ENCODE measurements around the gene GDPD3. TPM values are rescaled to one million over a fixed set of nuclear protein-coding genes. Genes with fewer than 3 reads are reported as not detected.
A peak's percentile ranks its signal among the peaks of the same experiment; 100 is the strongest.

Gene GDPD3
- total and polyA plus RNA-seq, 9 of the 15 experiments (the other 6 are each of a cell fraction or from before 2014, with no cell fraction given), result 0.47 to 3.9 (median 1.1) TPM

DNA sequence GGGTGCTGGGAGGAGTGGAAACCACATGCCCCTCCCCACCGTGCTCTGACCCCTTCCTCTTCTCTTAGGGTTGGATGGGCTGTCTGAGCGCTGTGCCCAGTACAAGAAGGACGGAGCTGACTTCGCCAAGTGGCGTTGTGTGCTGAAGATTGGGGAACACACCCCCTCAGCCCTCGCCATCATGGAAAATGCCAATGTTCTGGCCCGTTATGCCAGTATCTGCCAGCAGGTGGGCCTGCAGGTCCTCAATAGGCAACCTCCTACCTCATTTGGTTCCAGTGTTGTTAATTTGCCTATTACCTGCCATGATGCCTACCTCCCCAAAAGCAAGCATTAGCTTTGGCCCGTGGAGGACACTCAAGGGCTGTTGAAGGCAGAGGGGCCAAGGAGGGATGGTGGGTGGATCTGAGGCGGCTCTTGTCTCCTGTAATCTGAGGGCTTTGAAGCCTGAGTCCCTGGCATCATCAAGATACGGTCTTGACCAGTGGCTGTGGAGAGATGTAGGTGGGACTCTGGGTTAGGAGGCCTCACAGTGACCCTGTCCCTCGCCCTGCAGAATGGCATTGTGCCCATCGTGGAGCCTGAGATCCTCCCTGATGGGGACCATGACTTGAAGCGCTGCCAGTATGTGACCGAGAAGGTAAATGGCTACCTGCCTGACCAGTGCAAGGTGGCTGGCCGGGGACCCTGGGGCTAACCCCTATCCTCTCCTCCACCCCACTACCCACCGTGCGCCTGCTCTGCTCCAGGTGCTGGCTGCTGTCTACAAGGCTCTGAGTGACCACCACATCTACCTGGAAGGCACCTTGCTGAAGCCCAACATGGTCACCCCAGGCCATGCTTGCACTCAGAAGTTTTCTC, 44.4 kb downstream of the GDPD3 start (continued):
- TF ChIP-seq, protein P1, sequence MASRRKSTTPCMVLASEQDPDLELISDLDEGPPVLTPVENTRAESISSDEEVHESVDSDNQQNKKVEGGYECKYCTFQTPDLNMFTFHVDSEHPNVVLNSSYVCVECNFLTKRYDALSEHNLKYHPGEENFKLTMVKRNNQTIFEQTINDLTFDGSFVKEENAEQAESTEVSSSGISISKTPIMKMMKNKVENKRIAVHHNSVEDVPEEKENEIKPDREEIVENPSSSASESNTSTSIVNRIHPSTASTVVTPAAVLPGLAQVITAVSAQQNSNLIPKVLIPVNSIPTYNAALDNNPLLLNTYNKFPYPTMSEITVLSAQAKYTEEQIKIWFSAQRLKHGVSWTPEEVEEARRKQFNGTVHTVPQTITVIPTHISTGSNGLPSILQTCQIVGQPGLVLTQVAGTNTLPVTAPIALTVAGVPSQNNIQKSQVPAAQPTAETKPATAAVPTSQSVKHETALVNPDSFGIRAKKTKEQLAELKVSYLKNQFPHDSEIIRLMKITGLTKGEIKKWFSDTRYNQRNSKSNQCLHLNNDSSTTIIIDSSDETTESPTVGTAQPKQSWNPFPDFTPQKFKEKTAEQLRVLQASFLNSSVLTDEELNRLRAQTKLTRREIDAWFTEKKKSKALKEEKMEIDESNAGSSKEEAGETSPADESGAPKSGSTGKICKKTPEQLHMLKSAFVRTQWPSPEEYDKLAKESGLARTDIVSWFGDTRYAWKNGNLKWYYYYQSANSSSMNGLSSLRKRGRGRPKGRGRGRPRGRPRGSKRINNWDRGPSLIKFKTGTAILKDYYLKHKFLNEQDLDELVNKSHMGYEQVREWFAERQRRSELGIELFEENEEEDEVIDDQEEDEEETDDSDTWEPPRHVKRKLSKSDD (conservative IDR thresholded peaks at IDR 0.05; ENCODE audit: low read length), result no peak
- TF ChIP-seq SIRT6 (IDR thresholded peaks at IDR 0.05; ENCODE audit: low read depth, low read length) (no peak), ZNF324 (CRISPR knock-in tag; IDR thresholded peaks at IDR 0.05) (no peak), ZNF354B (CRISPR knock-in tag; IDR thresholded peaks at IDR 0.05) (no peak), YY1 (IDR thresholded peaks at IDR 0.05; ENCODE audit: borderline replicate concordance in 1 of 3, control insufficient read depth in 1 of 3, extremely low read depth in 1 of 3, insufficient read depth in 3 of 3, insufficient read length in 1 of 3, insufficient replicate concordance in 2 of 3, low read depth in 1 of 3, low read length in 2 of 3) (peak in 1 of 3 experiments; percentile 7), ZNF668 (CRISPR knock-in tag; IDR thresholded peaks at IDR 0.05) (no peak), NR3C1 (CRISPR knock-in tag; IDR thresholded peaks at IDR 0.05) (no peak), SIN3A (IDR thresholded peaks at IDR 0.05; ENCODE audit: borderline replicate concordance in 2 of 2, control insufficient read depth in 1 of 2, low read depth in 2 of 2, low read length in 2 of 2) (0 out of 4 replicates have a peak, but pooled peaks of 1 of the 2 experiments have one; percentile 35), MIER1 (IDR thresholded peaks at IDR 0.05; ENCODE audit: low read depth) (no peak), CHD2 (IDR thresholded peaks at IDR 0.05; ENCODE audit: low read depth, low read length) (peak; percentile 43; the same call in 1 of the 2 replicates), MXI1 (IDR thresholded peaks at IDR 0.05; ENCODE audit: low read depth, low read length) (no peak), ZNF583 (CRISPR knock-in tag; IDR thresholded peaks at IDR 0.05) (no peak)
- TF ChIP-seq, protein P2, sequence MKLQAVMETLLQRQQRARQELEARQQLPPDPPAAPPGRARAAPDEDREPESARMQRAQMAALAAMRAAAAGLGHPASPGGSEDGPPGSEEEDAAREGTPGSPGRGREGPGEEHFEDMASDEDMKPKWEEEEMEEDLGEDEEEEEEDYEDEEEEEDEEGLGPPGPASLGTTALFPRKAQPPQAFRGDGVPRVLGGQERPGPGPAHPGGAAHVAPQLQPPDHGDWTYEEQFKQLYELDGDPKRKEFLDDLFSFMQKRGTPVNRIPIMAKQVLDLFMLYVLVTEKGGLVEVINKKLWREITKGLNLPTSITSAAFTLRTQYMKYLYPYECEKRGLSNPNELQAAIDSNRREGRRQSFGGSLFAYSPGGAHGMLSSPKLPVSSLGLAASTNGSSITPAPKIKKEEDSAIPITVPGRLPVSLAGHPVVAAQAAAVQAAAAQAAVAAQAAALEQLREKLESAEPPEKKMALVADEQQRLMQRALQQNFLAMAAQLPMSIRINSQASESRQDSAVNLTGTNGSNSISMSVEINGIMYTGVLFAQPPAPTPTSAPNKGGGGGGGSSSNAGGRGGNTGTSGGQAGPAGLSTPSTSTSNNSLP (IDR thresholded peaks at IDR 0.05; ENCODE audit: borderline replicate concordance, low read depth, low read length), result no peak
- TF ChIP-seq, protein P3, sequence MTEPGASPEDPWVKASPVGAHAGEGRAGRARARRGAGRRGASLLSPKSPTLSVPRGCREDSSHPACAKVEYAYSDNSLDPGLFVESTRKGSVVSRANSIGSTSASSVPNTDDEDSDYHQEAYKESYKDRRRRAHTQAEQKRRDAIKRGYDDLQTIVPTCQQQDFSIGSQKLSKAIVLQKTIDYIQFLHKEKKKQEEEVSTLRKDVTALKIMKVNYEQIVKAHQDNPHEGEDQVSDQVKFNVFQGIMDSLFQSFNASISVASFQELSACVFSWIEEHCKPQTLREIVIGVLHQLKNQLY (CRISPR knock-in tag; conservative IDR thresholded peaks at IDR 0.05), result no peak
- TF ChIP-seq, protein P4, sequence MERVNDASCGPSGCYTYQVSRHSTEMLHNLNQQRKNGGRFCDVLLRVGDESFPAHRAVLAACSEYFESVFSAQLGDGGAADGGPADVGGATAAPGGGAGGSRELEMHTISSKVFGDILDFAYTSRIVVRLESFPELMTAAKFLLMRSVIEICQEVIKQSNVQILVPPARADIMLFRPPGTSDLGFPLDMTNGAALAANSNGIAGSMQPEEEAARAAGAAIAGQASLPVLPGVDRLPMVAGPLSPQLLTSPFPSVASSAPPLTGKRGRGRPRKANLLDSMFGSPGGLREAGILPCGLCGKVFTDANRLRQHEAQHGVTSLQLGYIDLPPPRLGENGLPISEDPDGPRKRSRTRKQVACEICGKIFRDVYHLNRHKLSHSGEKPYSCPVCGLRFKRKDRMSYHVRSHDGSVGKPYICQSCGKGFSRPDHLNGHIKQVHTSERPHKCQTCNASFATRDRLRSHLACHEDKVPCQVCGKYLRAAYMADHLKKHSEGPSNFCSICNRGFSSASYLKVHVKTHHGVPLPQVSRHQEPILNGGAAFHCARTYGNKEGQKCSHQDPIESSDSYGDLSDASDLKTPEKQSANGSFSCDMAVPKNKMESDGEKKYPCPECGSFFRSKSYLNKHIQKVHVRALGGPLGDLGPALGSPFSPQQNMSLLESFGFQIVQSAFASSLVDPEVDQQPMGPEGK (CRISPR knock-in tag; IDR thresholded peaks at IDR 0.05; ENCODE audit: borderline replicate concordance), result no peak
- TF ChIP-seq, protein P5, sequence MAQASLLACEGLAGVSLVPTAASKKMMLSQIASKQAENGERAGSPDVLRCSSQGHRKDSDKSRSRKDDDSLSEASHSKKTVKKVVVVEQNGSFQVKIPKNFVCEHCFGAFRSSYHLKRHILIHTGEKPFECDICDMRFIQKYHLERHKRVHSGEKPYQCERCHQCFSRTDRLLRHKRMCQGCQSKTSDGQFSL (CRISPR knock-in tag; IDR thresholded peaks at IDR 0.05), result no peak
- TF ChIP-seq, protein P5 (tag; IDR thresholded peaks at IDR 0.05), result no peak

Data from K562 (cell line).